ENCODE measurements around the gene HUWE1. TPM values are rescaled to one million over a fixed set of nuclear protein-coding genes. Genes with fewer than 3 reads are reported as not detected.
"Not testable (repeated sequence)": the region's sequence is repeated elsewhere in the genome, so short reads cannot be mapped to it uniquely, and the experiment has no call there.

Gene HUWE1
- 193 TPM for polyA plus RNA-seq (ENCODE audit: insufficient read length)
- long read RNA-seq, donor 1, full-length matches to known transcripts, result 4 of 94 reads
- long read RNA-seq, donor 1, partial matches to known transcripts, result 90 of 94 reads
- long read RNA-seq, donor 1, other reads (novel, unspliced or antisense), result 0 of 94 reads
- long read RNA-seq, donor 2, partial matches to known transcripts, result 51 of 52 reads
- long read RNA-seq, donor 2, other reads (novel, unspliced or antisense), result 0 of 52 reads
- long read RNA-seq, donor 3, partial matches to known transcripts, result 21 of 21 reads
- long read RNA-seq, donor 3, other reads (novel, unspliced or antisense), result 0 of 21 reads
- long read RNA-seq, donor 4, partial matches to known transcripts, result 0 of 1 reads
- long read RNA-seq, donor 4, other reads (novel, unspliced or antisense), result 0 of 1 reads
- long read RNA-seq, donor 5, full-length matches to known transcripts, result 1 of 6 reads
- long read RNA-seq, donor 5, partial matches to known transcripts, result 5 of 6 reads
- long read RNA-seq, donor 5, other reads (novel, unspliced or antisense), result 0 of 6 reads
- long read RNA-seq, donor 6, partial matches to known transcripts, result 38 of 38 reads
- long read RNA-seq, donor 6, other reads (novel, unspliced or antisense), result 0 of 38 reads
- long read RNA-seq, donor 7, partial matches to known transcripts, result 62 of 63 reads
- long read RNA-seq, donor 7, other reads (novel, unspliced or antisense), result 0 of 63 reads
- long read RNA-seq, donor 8, partial matches to known transcripts, result 6 of 7 reads
- long read RNA-seq, donor 8, other reads (novel, unspliced or antisense), result 0 of 7 reads

DNA sequence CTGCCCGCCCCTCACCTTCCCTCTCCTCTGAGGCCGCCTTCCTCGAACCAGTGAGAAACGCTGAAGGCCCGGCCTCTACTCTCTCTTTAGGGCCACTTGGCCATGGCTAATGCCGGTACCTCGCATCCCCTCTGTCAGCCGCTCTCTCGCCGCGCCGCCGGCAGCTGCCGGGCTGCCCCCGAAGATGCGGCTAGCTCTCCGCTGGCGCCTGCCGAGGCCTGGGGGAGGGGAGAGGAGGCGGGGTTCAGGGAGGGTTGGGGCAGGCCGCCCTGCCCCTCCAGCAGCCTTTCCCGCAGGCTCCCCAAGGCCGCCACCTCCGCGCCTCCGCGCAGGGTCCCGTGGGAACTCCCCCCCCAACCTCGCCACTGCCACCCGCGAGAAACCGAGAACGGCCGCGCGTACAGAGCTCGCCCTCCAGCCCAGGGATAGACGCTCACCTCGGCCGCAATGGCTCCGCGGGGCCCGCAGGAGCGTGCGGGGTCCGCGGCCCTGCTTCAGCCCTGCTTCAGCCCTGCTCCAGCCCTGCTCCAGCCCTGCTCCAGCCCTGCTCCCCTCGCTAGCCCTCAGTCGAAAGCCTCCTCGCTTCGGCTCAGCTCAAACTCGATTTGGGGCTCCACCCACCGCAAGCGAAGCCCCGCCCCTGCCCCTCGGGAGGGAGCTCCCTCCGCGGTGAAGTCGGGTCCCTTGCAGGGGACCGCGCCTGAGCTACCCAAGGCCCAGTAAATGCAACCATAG, at the start of gene HUWE1:
TSS of gene HUWE1 (minus strand) at position 569 of the 735 bp plus-strand sequence. CDS start 32,612 bp downstream, outside the sequence.
- peak; percentile 79 for DNase-seq

GRCh38 chrX:53732797-53733196, 46.3 kb upstream of the HUWE1 start:
- no peak for DNase-seq

- DNase-seq, result no peak
Observed at GRCh38 chrX:53729751-53730150, 43.2 kb upstream of the HUWE1 start.

DNA sequence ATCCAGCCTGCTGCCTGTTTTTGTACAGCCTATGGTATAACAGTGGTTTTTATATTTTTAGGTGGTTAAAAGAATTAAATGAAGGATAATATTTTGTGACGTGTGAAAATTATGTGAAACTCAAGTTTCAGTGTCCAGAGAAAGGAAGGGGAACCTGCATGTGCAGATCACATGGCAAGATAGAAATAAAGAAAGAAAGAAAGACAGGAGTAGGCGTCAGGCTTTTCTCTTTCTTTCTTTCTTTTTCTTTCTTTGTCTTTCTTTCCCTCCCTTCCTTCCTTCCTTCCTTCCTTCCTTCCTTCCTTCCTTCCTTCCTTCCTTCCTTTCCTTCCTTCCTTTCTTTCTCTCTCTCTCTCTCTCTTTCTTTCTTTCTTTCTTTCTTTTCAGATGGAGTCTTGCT, 42.0 kb upstream of the HUWE1 start:
- DNase-seq, result no peak

DNA sequence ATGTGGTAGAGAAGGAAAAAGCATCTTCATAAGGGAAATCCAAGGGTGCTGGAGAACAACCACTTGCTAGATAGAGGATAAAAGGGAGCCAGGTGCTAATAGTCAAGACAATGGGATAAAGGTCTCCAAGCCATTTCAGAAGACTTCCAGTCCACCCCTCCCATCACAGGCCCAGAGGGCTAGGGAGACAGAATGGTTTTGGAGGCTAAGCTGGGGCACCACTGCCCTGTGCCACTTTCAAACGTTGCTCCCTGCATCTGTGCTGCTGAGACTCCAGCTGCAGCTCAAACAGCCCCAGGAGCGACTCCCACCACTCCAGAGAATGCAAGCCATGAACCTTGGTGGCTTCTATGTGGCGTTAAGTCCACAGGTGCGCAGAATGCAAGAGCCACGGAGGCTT, 38.4 kb upstream of the HUWE1 start:
- no peak for DNase-seq

- DNase-seq, result no peak
Observed at GRCh38 chrX:53723381-53723780, 36.9 kb upstream of the HUWE1 start.

DNA sequence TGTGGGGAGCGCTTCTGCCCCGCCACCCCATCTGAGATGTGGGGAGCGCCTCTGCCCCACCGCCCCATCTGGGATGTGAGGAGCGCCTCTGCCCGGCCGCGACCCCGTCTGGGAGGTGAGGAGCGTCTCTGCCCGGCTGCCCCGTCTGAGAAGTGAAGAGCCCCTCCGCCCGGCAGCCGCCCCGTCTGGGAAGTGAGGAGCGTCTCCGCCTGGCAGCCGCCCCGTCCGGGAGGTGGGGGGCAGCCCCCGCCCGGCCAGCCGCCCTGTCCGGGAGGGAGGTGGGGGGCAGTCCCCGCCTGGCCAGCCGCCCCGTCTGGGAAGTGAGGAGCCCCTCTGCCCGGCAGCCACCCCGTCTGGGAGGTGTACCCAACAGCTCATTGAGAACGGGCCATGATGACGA, 35.1 kb upstream of the HUWE1 start:
- DNase-seq, result not testable (repeated sequence)

- DNase-seq, result not testable (repeated sequence)
Observed at GRCh38 chrX:53719666-53720065, 33.1 kb upstream of the HUWE1 start.

- DNase-seq, result no peak
Observed at GRCh38 chrX:53718073-53718472, 31.6 kb upstream of the HUWE1 start.

GRCh38 chrX:53717205-53717604, 30.7 kb upstream of the HUWE1 start:
- no peak for DNase-seq

DNA sequence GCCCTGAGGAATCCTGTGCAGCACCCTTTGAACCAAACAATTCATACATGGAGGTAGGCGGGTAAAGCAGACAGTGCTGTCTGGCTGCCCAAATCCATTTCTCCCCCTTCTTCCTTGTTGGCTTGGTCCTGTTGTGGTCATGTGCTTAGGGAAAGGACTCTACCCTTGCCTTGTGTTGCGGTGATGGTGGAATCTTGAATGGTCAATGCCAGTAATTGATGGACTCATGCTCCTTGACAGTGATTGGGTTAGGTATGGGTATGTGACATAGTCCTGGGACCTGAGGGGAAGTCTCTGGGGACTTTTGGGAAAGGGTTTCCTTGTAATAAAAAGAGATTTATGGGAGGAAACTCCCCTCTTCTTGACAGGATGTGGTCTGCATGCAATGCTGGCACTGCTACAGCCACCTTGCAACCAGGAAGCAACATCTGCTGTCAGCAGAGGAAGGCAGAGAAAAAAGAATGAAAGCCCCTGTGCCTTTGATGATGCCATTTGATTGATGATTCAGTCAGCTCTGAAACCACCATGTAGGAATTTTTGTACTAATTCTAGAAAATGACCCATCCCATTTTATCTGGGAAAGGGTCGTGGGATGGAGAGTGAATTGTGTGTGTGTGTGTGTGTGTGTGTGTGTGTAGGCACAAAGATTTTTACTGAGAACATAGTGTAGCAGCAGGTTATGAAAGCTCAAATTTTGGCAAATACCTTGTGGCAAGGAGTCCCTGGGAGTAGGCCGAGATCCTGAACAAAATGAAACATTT, 30.0 kb upstream of the HUWE1 start:
- DNase-seq, result no peak

DNA sequence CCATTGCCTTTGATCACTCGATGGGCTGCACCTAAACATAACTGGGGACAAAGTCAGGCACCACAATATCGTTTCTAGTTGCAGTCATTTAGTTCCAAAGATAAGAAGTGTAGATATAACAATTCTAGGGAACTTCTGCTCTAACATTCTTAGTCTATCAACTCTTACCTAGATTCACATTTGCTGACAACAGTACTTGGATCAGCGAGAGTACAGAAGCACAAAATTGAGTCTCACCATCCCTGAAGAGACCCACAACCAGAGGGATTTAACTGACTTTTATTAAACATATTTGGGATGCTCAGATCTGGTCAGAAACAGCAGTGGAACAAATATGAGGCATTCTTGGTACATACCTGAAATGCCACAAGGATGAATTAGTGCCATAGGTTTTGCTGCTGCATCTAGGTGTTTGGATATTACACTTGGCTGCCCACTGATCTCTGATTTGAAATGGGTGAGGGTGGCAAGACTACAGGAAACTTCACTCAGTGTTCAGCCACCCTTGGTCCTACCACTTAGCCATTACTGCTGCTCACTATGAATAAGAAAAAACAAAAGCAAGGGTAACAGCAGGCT, 28.9 kb upstream of the HUWE1 start:
- no peak for DNase-seq

- DNase-seq, result no peak
Observed at GRCh38 chrX:53714580-53715345, 28.2 kb upstream of the HUWE1 start.

DNA sequence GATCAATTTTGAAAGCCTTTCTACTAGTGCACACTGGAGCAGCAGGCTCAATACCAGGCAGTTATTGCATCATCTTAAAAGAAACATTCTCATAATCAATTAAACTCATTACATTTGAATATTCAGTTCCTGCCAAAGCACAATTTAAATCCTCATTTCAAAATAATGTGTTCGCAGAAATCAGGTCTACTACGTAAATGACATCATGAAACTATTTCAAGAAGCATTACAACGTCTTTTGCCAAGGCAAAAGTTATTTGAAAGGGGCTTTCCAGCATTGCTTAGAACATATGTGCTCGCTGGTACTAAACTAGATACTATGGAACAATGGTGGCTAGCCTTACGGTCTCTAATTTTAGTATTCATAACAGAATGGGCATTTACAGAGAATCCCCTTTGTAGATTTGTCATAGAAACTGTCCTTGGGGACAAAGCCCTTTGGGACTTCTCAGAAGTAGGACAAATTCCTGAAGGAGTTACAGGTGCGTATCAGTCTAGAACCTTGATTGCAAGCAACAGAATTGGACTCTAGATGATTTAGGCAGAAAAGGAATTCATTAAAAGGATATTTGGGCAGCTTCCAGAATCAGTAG, 27.6 kb upstream of the HUWE1 start:
- no peak for DNase-seq

- no peak for DNase-seq
Observed at GRCh38 chrX:53711436-53711835, 24.9 kb upstream of the HUWE1 start.

DNA sequence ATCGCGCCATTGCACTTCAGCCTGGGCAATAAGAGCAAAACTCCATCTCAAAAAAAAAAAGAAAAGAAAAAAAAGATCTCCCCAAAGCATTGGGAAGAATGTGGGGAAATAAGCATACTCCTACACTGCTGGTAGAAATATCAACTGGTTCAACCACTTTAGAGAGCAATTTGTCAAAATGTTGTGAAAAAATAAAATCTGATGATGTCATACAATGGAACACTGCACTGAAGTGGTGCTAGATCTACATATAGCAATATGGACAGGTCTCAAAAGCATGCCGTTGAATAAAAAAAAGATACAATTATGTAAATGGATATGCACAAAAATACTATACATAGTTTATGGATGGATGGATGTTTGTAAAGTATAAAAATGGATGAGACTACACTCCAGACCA, 18.3 kb upstream of the HUWE1 start:
- DNase-seq, result no peak

DNA sequence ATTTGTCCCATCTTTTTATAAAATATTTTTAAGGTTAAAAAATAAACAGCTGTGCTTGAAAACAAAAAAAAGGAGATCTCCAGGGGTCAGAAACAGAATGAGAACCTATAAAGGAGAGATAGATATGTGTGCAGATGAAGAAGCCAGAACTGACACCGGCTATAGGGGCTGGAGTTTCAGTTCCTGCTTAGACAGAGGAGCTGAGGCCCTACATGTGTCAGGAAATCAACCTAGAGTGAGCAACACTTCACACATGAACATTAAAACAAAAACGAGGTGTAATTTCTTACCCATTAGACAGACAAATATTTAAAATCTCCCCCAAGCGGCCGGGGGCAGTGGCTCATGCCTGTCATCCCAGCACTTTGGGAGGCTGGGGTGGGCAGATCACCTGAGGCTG, 17.8 kb upstream of the HUWE1 start:
- DNase-seq, result no peak

DNA sequence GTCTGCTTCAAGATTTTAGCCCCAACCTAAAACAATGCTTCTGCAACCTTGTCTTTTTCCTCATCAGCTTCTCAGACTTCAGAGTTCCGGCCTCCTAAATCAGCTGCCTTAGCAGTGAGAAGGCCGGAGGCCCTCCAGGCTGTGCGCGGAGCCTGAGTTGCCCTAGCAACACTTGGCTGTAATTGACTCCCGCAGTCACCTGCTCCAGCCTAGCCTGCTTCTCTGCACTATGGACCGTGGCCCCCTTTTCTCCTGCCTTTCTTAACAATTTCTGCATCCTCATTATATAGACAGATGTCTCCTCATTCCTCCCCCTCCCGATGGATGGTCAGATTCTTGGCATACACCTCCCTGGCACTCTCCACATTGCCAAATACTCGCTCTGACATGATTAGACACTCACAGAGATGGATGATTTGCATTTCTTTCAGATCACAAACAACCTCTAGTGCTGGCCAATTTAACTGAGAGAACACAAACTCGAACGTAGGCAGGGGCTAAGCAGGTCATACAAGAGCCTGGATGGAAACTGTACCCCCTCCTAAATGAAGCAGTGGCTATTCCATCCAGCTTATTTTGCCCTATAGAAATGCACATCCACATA, 9.5 kb upstream of the HUWE1 start:
- DNase-seq, result no peak

DNA sequence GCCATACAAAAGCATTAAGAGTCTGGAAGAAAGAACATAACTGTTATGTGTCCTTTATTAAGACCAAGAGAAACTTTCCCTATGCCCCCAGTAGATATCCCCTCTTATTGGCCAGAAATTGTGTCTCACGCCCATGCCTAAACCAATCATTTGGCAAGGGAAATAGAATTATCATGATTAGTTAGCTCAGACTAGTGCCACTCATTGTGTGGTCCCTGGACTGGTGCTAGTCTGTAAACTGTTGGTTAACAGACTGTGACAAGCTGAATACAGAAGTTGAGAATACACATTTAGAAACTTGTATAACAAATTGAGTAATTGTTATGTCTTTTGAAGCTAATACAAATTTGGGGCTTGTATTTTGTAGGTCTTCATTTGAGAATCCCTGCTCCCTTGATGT, 8.1 kb upstream of the HUWE1 start:
- no peak for DNase-seq

DNA sequence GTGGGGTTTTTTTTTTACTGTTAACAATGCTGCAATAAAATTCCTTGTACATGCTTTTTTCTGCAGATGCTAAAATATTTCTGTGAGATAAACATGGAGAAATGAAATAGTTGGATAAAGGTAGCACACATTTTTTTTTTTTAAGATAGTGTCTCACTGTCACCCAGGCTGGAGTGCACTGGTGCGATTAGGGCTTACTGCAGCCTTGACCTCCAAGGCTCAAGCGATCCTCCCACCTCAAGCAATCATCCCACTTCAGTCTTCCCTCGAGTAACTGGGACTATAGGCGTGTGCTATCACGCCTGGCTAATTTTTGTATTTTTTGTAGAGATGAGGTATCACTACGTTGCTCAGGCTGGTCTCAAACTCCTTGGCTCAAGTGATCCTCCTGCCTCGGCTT, 1.8 kb upstream of the HUWE1 start:
- DNase-seq, result no peak

Data from left kidney (tissue), 8 donors.